IMR-90 (cell line): ENCODE measurements around the gene PHF20. TPM values are rescaled to one million over a fixed set of nuclear protein-coding genes. Genes with fewer than 3 reads are reported as not detected.

Experiments
- ATAC-seq: fragments of 200-7000 bp; cut with Tn5 transposase; 2 replicates; pipeline ENCODE4 v1.9.1; 2020; ENCODE audit warnings: low read depth, mild to moderate bottlenecking, moderate library complexity
- BruUV-seq: library from RNA; stranded (reverse); fragments of 400-500 nt; replicated peaks from 2 replicates; lab custom pipeline; 2021; lab: Mats Ljungman, UMichigan
- CTCF ChIA-PET: fragments of 300-600 bp; formaldehyde crosslinking; extraction: SDS; loops from one replicate; lab custom pipeline; 2021; ENCODE audit warnings: antibody characterized with exemption; lab: Yijun Ruan, JAX
- POLR2A ChIA-PET: fragments of 300-600 bp; sonication (Branson Sonifier 250); formaldehyde crosslinking; loops from one replicate; lab custom pipeline; 2022; ENCODE audit warnings: antibody characterized with exemption; ENCODE audit not compliant: unreplicated experiment; lab: Charles Lee
- DNase-seq: peaks from one replicate; pipeline ENCODE4 v3.0.0; 2013
- H2AFZ ChIP-seq: replicated peaks from 2 replicates; pipeline ENCODE3; 2013; ENCODE audit warnings: low read length, mild to moderate bottlenecking; ENCODE audit not compliant: poor library complexity
- H2AK5ac ChIP-seq: 2 replicates; pipeline ENCODE4 v1.6.1; 2013; ENCODE audit warnings: low read depth, low read length, inconsistent platforms
- H2AK9ac ChIP-seq: replicated peaks from 2 replicates; pipeline ENCODE3; 2013; ENCODE audit warnings: mild to moderate bottlenecking, low read depth, low read length, moderate library complexity; ENCODE audit not compliant: poor library complexity
- H2BK120ac ChIP-seq: 2 replicates; pipeline ENCODE4 v1.6.1; 2013; ENCODE audit warnings: low read depth, low read length, inconsistent platforms
- H2BK15ac ChIP-seq: 3 replicates; pipeline ENCODE4 v1.6.1; 2013; ENCODE audit warnings: low read depth, low read length, inconsistent platforms
- H2BK20ac ChIP-seq: 2 replicates; pipeline ENCODE4 v1.6.1; 2013; ENCODE audit warnings: low read depth, mild to moderate bottlenecking, inconsistent platforms, low read length, moderate library complexity
- H2BK5ac ChIP-seq: 2 replicates; pipeline ENCODE4 v1.6.1; 2013; ENCODE audit warnings: mild to moderate bottlenecking, low read depth, low read length, inconsistent platforms; ENCODE audit not compliant: poor library complexity, severe bottlenecking
- H3K14ac ChIP-seq: replicated peaks from 2 replicates; pipeline ENCODE4 v1.6.1; 2013; ENCODE audit warnings: low read depth, low read length, inconsistent platforms
- H3K18ac ChIP-seq: 2 replicates; pipeline ENCODE4 v1.6.1; 2013; ENCODE audit warnings: low read depth, low read length, control low read depth
- H3K23ac ChIP-seq: 2 replicates; pipeline ENCODE4 v1.6.1; 2013; ENCODE audit warnings: low read depth, low read length, inconsistent platforms
- H3K27ac ChIP-seq: 2 replicates; pipeline ENCODE4 v1.5.1; 2013; ENCODE audit warnings: mild to moderate bottlenecking, control low read depth, low read length; ENCODE audit not compliant: insufficient read depth
- H3K27me3 ChIP-seq: 2 replicates; pipeline ENCODE4 v1.6.1; 2013; ENCODE audit warnings: low read length; ENCODE audit not compliant: control insufficient read depth, insufficient read depth
- H3K36me3 ChIP-seq: 2 replicates; pipeline ENCODE4 v1.6.1; 2013; ENCODE audit warnings: low read length, mixed read lengths; ENCODE audit not compliant: control insufficient read depth, insufficient read depth
- H3K4ac ChIP-seq: 2 replicates; pipeline ENCODE4 v1.6.1; 2013; ENCODE audit warnings: low read depth, low read length, inconsistent platforms
- H3K4me1 ChIP-seq: 2 replicates; pipeline ENCODE4 v1.6.1; 2013; ENCODE audit warnings: low read length, mixed read lengths; ENCODE audit not compliant: control insufficient read depth, insufficient read depth
- H3K4me2 ChIP-seq: 2 replicates; pipeline ENCODE4 v1.6.1; 2013; ENCODE audit warnings: low read depth, mild to moderate bottlenecking, control low read depth, low read length, moderate library complexity
- H3K4me3 ChIP-seq: 2 replicates; pipeline ENCODE4 v1.5.1; 2013; ENCODE audit warnings: low read depth, mild to moderate bottlenecking, control low read depth, low read length, moderate library complexity; ENCODE audit not compliant: insufficient read depth
- H3K56ac ChIP-seq: 2 replicates; pipeline ENCODE4 v1.6.1; 2013; ENCODE audit warnings: low read length, inconsistent platforms; ENCODE audit not compliant: insufficient read depth; ENCODE audit errors: extremely low read depth
- H3K79me1 ChIP-seq, 2 experiments: 2 replicates each; pipeline ENCODE4 v1.6.1; 2013; ENCODE audit warnings: low read length in 2 of 2, inconsistent platforms in 1 of 2, low read depth in 1 of 2
- H3K9ac ChIP-seq: 2 replicates; pipeline ENCODE4 v1.6.1; 2013; ENCODE audit warnings: low read depth, low read length, control low read depth
- H3K9me1 ChIP-seq: 2 replicates; pipeline ENCODE4 v1.6.1; 2013; ENCODE audit warnings: low read length, inconsistent platforms; ENCODE audit not compliant: insufficient read depth
- H3K9me3 ChIP-seq: 2 replicates; pipeline ENCODE4 v1.6.1; 2013; ENCODE audit warnings: low read length; ENCODE audit not compliant: control insufficient read depth, insufficient read depth
- H4K20me1 ChIP-seq: 2 replicates; pipeline ENCODE4 v1.6.1; 2013; ENCODE audit warnings: low read length, inconsistent platforms; ENCODE audit not compliant: insufficient read depth
- H4K5ac ChIP-seq: 2 replicates; pipeline ENCODE4 v1.6.1; 2013; ENCODE audit warnings: mild to moderate bottlenecking, low read depth, low read length, control low read depth
- H4K8ac ChIP-seq, 2 experiments: 2 replicates each; pipeline ENCODE4 v1.6.1; 2013; ENCODE audit warnings: low read depth in 2 of 2, low read length in 2 of 2, control low read depth in 1 of 2, inconsistent platforms in 1 of 2
- H4K91ac ChIP-seq: 2 replicates; pipeline ENCODE4 v1.6.1; 2013; ENCODE audit warnings: low read depth, low read length, inconsistent platforms; ENCODE audit not compliant: insufficient read depth
- BHLHE40 ChIP-seq: fragments of 150-350 bp; IDR thresholded peaks from 2 replicates; pipeline ENCODE4 v1.6.1; 2016; ENCODE audit warnings: mild to moderate bottlenecking, low read depth, low read length
- CEBPB ChIP-seq: IDR thresholded peaks from 2 replicates; pipeline ENCODE4 v1.6.1; 2012; ENCODE audit warnings: low read depth, low read length, improper control_type of control experiment
- CHD1 ChIP-seq: IDR thresholded peaks from 2 replicates; pipeline ENCODE4 v1.6.1; 2012; ENCODE audit warnings: low read depth, low read length, improper control_type of control experiment
- MAZ ChIP-seq: IDR thresholded peaks from 2 replicates; pipeline ENCODE4 v1.6.1; 2012; ENCODE audit warnings: low read depth, mild to moderate bottlenecking, low read length, improper control_type of control experiment, moderate library complexity, borderline replicate concordance
- MXI1 ChIP-seq: IDR thresholded peaks from 2 replicates; pipeline ENCODE4 v1.6.1; 2012; ENCODE audit warnings: low read depth, mild to moderate bottlenecking, low read length, moderate library complexity, borderline replicate concordance
- NFE2L2 ChIP-seq: fragments of 150-350 bp; IDR thresholded peaks from 2 replicates; pipeline ENCODE4 v1.6.1; 2016; ENCODE audit warnings: low read depth, mild to moderate bottlenecking, low read length
- POLR2A ChIP-seq: IDR thresholded peaks from 2 replicates; pipeline ENCODE4 v1.6.1; 2012; ENCODE audit warnings: mild to moderate bottlenecking, low read depth, low read length
- RAD21 ChIP-seq: IDR thresholded peaks from 2 replicates; pipeline ENCODE4 v1.6.1; 2012; ENCODE audit warnings: low read length, improper control_type of control experiment
- RCOR1 ChIP-seq: IDR thresholded peaks from 2 replicates; pipeline ENCODE4 v1.6.1; 2012; ENCODE audit warnings: mild to moderate bottlenecking, low read length, improper control_type of control experiment; ENCODE audit not compliant: insufficient replicate concordance
- RFX5 ChIP-seq: IDR thresholded peaks from 2 replicates; pipeline ENCODE4 v1.8.0; 2012; ENCODE audit warnings: low read depth, mild to moderate bottlenecking, low read length, moderate library complexity
- WGBS, 2 experiments: methylation state at CpG; one replicate each; pipeline versions ENCODE4 v1.1.5 to v1.1.7; 2013; ENCODE audit warnings: missing lambda C conversion rate in 2 of 2; ENCODE audit not compliant: insufficient read length in 1 of 2; ENCODE audit errors: extremely low coverage in 2 of 2; 5-methylcytosine and 5-hydroxymethylcytosine counted together
- dilution Hi-C: fragments of 300-500 bp; cut with HindIII; formaldehyde crosslinking; loops from one replicate; pipeline ENCODE4 v1.14.3; 2018; ENCODE audit warnings: low sequenced_read_pairs; ENCODE audit not compliant: unreplicated experiment
- in situ Hi-C: fragments of 300-500 bp; cut with MboI; formaldehyde crosslinking; loops from 3 replicates; pipeline ENCODE4 v1.14.3; 2019; ENCODE audit warnings: low sequenced_read_pairs, inconsistent platforms, mixed read lengths
- intact Hi-C: fragments of 100-400 bp; cut with micrococcal nuclease; formaldehyde crosslinking; loops from 2 replicates; pipeline ENCODE4 v1.10.0; 2022
- polyA plus RNA-seq, 3 experiments: library from polyadenylated mRNA; depleted of rRNA; stranded (reverse); fragments of >200 nt; gene quantifications; 2 replicates each; pipeline ENCODE4 v1.2.3, GENCODE V29; 2012; ENCODE audit warnings: low replicate concordance in 1 of 3
- total RNA-seq: library from RNA; depleted of rRNA; stranded (reverse); fragments of >200 nt; gene quantifications from 2 replicates; pipeline ENCODE4 v1.2.3, GENCODE V29; 2012
- TF ChIP-seq, protein P1 (sequence below): fragments of 150-350 bp; IDR thresholded peaks from 2 replicates; pipeline ENCODE4 v1.6.1; 2016; ENCODE audit warnings: low read depth, mild to moderate bottlenecking, low read length, moderate library complexity, borderline replicate concordance
- TF ChIP-seq, protein P2 (sequence below): fragments of 150-350 bp; IDR thresholded peaks from 2 replicates; pipeline ENCODE4 v1.6.1; 2017; ENCODE audit warnings: mild to moderate bottlenecking, antibody characterized with exemption, low read length, low read depth
- TF ChIP-seq, protein P3 (sequence below): conservative IDR thresholded peaks from 2 replicates; pipeline ENCODE4 v1.5.1; 2012; ENCODE audit warnings: mild to moderate bottlenecking, low read depth, low read length, improper control_type of control experiment

PHF20 gene
- total and polyA plus RNA-seq, 2 of the 4 experiments (the other 2 are of a cell fraction), result 22.0 to 22.5 TPM

DNA sequence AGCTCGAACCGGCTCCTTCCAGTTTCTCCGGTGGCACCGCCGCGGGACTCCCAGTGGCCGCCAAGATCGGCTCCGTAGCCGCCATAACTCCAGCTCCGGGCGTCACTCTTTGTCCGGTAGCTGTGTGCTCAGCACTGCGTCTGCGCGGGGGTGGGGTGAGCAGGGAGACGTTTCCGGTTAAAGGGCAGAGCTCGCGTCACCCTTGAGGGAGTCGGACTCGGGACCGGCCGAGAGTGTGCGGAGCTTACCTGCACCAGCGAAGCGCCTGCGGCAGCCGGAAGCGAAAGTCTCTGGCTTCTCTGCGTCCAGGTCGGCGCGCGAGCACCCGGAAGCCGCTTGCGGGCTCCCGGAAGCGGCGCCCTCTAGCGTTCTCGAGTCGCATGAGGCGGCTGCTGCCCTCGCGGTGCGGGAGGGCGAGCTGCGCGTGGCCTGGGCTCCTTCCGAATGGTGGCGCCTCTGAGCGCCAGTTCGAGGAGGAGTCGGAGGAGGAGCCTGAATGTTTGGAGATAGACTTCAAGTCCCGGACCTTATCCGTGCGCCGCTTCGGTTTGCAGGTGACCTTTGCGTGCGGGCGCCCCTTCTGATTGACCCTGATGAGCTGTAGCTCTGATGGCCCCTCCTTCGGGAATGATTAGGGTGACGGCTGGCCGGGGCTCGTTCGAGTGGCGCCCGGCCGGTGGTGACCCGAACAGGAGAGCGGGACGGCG is 182.5 kb downstream of the PHF20 start, which contains the start of gene SCAND1:
TSS of gene SCAND1 (minus strand) at position 303 of the 707 bp plus-strand sequence. CDS start at position 85, 218 bp downstream.
- H3K9ac ChIP-seq, result peak within 1 kb of the TSS; percentile 87
- peak within 1 kb of the TSS; percentile 80; the same call in 2 of the 3 replicates for H2BK15ac ChIP-seq
- CTCF ChIA-PET, result interaction anchor here (0.5 to 3.4 kb wide), 23 partner anchors 8 to 233 kb away, joined by 3 to 12 read pairs (median 4); no protein-coding TSS in a partner anchor
- peak within 1 kb of the TSS; percentile 98 for H3K4me2 ChIP-seq
- peak within 1 kb of the TSS; percentile 91 for H2BK5ac ChIP-seq
- H4K20me1 ChIP-seq, result peaks cover 22% of the 10 kb centered on the region
- DNase-seq (peak; percentile 95), ATAC-seq (peak; percentile 94)
- H4K5ac ChIP-seq, result peak within 1 kb of the TSS; percentile 69
- peak within 1 kb of the TSS; percentile 69 for H3K4me3 ChIP-seq
- peak within 1 kb of the TSS; percentile 98 for H2AK9ac ChIP-seq
- H2BK20ac ChIP-seq, result no peak within 1 kb of the TSS
- peaks cover 3% of the 10 kb centered on the region; the same call in 1 of the 2 replicates for H3K4me1 ChIP-seq
- peaks cover 5 to 38% of the 10 kb centered on the region in 2 experiments; a peak in 3 of 4 replicates for H3K79me1 ChIP-seq
- intact Hi-C loops (loop anchor here (5.0 kb wide), 2 partner anchors 212 to 257 kb away; partner anchors contain the start of genes NFS1, RBM39 and ROMO1), dilution Hi-C loops (no loop called here), in situ Hi-C loops (no loop called here)
- peak within 1 kb of the TSS; percentile 85 for H3K27ac ChIP-seq
- peak within 1 kb of the TSS; percentile 89 for H4K91ac ChIP-seq
- whole genome bisulfite sequencing, 2 experiments, result 0% methylated on average over 42 of the region's 76 CpGs; no CpG with 5 or more reads in 1 of the 2 experiments
- peak within 1 kb of the TSS; percentile 69 to 96 for H4K8ac ChIP-seq
- no peaks in the 10 kb centered on the region for H3K36me3 ChIP-seq
- no peaks in the 10 kb centered on the region for H3K27me3 ChIP-seq
- H3K9me3 ChIP-seq, result no peaks in the 10 kb centered on the region
- H3K18ac ChIP-seq, result peak within 1 kb of the TSS; percentile 75
- no peaks in the 10 kb centered on the region for H3K9me1 ChIP-seq
- H3K56ac ChIP-seq, result peak within 1 kb of the TSS; percentile 57
- peak within 1 kb of the TSS; percentile 79; the same call in 1 of the 2 replicates for H2BK120ac ChIP-seq
- peak within 1 kb of the TSS; percentile 100 for H2AFZ ChIP-seq
- H3K23ac ChIP-seq, result peak within 1 kb of the TSS; percentile 98
- no TSS peak for BruUV-seq
- peak within 1 kb of the TSS; percentile 79 for H2AK5ac ChIP-seq
- H3K4ac ChIP-seq, result peak within 1 kb of the TSS; percentile 92
- POLR2A ChIA-PET, result interaction anchor here (0.6 to 1.6 kb wide), 6 partner anchors 15 to 216 kb away, joined by 4 to 12 read pairs (median 5); partner anchors contain the start of gene RBM39
- peak within 1 kb of the TSS; percentile 93 for H3K14ac ChIP-seq
- TF ChIP-seq BHLHE40 (peak; percentile 30; the same call in 1 of the 2 replicates), MAZ (peak; percentile 85), MXI1 (peak; percentile 88), POLR2A (peak; percentile 92), RFX5 (no peak), RCOR1 (no peak), RAD21 (peak; percentile 53), CHD1 (0 out of 2 replicates have a peak, but pooled peaks have one; percentile 83), NFE2L2 (no peak), CEBPB (no peak)
- TF ChIP-seq, protein P1, sequence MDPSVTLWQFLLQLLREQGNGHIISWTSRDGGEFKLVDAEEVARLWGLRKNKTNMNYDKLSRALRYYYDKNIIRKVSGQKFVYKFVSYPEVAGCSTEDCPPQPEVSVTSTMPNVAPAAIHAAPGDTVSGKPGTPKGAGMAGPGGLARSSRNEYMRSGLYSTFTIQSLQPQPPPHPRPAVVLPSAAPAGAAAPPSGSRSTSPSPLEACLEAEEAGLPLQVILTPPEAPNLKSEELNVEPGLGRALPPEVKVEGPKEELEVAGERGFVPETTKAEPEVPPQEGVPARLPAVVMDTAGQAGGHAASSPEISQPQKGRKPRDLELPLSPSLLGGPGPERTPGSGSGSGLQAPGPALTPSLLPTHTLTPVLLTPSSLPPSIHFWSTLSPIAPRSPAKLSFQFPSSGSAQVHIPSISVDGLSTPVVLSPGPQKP, result no peak
- TF ChIP-seq, protein P2, sequence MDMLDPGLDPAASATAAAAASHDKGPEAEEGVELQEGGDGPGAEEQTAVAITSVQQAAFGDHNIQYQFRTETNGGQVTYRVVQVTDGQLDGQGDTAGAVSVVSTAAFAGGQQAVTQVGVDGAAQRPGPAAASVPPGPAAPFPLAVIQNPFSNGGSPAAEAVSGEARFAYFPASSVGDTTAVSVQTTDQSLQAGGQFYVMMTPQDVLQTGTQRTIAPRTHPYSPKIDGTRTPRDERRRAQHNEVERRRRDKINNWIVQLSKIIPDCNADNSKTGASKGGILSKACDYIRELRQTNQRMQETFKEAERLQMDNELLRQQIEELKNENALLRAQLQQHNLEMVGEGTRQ, result peak; percentile 52; the same call in 1 of the 2 replicates
- TF ChIP-seq, protein P3, sequence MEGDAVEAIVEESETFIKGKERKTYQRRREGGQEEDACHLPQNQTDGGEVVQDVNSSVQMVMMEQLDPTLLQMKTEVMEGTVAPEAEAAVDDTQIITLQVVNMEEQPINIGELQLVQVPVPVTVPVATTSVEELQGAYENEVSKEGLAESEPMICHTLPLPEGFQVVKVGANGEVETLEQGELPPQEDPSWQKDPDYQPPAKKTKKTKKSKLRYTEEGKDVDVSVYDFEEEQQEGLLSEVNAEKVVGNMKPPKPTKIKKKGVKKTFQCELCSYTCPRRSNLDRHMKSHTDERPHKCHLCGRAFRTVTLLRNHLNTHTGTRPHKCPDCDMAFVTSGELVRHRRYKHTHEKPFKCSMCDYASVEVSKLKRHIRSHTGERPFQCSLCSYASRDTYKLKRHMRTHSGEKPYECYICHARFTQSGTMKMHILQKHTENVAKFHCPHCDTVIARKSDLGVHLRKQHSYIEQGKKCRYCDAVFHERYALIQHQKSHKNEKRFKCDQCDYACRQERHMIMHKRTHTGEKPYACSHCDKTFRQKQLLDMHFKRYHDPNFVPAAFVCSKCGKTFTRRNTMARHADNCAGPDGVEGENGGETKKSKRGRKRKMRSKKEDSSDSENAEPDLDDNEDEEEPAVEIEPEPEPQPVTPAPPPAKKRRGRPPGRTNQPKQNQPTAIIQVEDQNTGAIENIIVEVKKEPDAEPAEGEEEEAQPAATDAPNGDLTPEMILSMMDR, result peak; percentile 99
